Chondrocyte (in vitro differentiated cells): ENCODE results near the gene GNAI1. TPM values are rescaled to one million over a fixed set of nuclear protein-coding genes. Genes with fewer than 3 reads are reported as not detected.
A peak's percentile ranks its signal among the peaks of the same experiment; 100 is the strongest.

Experiments
- DNase-seq: peaks from one replicate; pipeline ENCODE4 v3.0.0; 2021; ENCODE audit warnings: mixed read lengths, low spot score
- H3K27ac Mint-ChIP-seq: one replicate; pipeline ENCODE4 v1.8.0; 2021; ENCODE audit warnings: mild to moderate bottlenecking, moderate library complexity, mixed read lengths; ENCODE audit not compliant: unreplicated experiment
- H3K27me3 Mint-ChIP-seq: 2 replicates; pipeline ENCODE4 v1.8.0; 2021; ENCODE audit warnings: low read depth, mixed read lengths
- H3K36me3 Mint-ChIP-seq: 2 replicates; pipeline ENCODE4 v1.8.0; 2021; ENCODE audit warnings: low read depth, mixed read lengths
- H3K4me1 Mint-ChIP-seq: 2 replicates; pipeline ENCODE4 v1.8.0; 2021; ENCODE audit warnings: low read depth, mild to moderate bottlenecking, mixed read lengths
- H3K4me3 Mint-ChIP-seq: one replicate; pipeline ENCODE4 v1.8.0; 2021; ENCODE audit warnings: mild to moderate bottlenecking, moderate library complexity, mixed read lengths; ENCODE audit not compliant: unreplicated experiment
- H3K9me3 Mint-ChIP-seq: 2 replicates; pipeline ENCODE4 v1.8.0; 2021; ENCODE audit warnings: low read depth, mixed read lengths
- CTCF ChIP-seq: fragments of 200-600 bp; sonication (generic); IDR thresholded peaks from 2 replicates; pipeline ENCODE4 v1.5.0; 2021; ENCODE audit warnings: antibody characterized with exemption, mild to moderate bottlenecking, moderate library complexity
- total RNA-seq: library from RNA; stranded (reverse); gene quantifications from 3 replicates; pipeline ENCODE4 v1.2.1, GENCODE V29; 2021

The GNAI1 gene
- total RNA-seq, 1 donor from 2014 or later: 27.4 TPM

GRCh38 chr7:80132594-80132993 is 2.0 kb upstream of the GNAI1 start:
- Mint-ChIP-seq H3K4me1 (peaks cover 20% of the 10 kb centered on the region), H3K9me3 (no peaks in the 10 kb centered on the region), H3K36me3 (no peaks in the 10 kb centered on the region), H3K27ac (no peak overlapping the region), H3K27me3 (no peaks in the 10 kb centered on the region), H3K4me3 (no peak overlapping the region)
- TF ChIP-seq CTCF: no peak
- DNase-seq: no peak

GRCh38 chr7:80133361-80134114 is 1.1 kb upstream of the GNAI1 start:
- DNase-seq: no peak
- H3K27me3 Mint-ChIP-seq: no peaks in the 10 kb centered on the region
- H3K27ac Mint-ChIP-seq: peak overlapping the region; percentile 93
- peaks cover 23% of the 10 kb centered on the region for H3K4me1 Mint-ChIP-seq
- no peaks in the 10 kb centered on the region for H3K36me3 Mint-ChIP-seq
- peak; percentile 47 for TF ChIP-seq CTCF
- no peaks in the 10 kb centered on the region for H3K9me3 Mint-ChIP-seq
- H3K4me3 Mint-ChIP-seq: peak overlapping the region; percentile 77

DNA sequence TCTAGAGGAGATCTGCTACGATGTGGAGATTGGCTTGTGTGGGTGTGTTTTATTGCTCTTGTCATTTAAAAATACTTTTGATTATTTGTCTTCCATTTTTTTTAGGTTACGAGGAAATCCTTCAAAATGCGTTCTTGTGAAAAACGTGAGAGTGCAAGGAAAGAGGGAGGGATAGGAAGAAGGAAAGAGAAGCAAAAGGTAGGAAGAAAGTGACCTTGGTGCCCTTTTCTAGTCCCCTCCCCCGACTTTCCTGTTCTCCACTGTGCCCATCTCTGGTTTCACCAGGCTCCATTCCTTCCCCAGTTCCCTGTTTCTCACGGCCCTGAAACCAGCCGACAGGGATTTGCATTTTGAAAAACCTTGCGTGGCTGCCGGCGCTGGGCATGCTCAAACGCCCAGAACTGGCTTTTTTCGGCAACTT is 506 bp upstream of the GNAI1 start:
- Mint-ChIP-seq H3K4me1 (peaks cover 29% of the 10 kb centered on the region), H3K27ac (peak overlapping the region; percentile 93), H3K9me3 (no peaks in the 10 kb centered on the region), H3K36me3 (no peaks in the 10 kb centered on the region), H3K4me3 (peak overlapping the region; percentile 77), H3K27me3 (no peaks in the 10 kb centered on the region)
- no peak for DNase-seq
- TF ChIP-seq CTCF: no peak

DNA sequence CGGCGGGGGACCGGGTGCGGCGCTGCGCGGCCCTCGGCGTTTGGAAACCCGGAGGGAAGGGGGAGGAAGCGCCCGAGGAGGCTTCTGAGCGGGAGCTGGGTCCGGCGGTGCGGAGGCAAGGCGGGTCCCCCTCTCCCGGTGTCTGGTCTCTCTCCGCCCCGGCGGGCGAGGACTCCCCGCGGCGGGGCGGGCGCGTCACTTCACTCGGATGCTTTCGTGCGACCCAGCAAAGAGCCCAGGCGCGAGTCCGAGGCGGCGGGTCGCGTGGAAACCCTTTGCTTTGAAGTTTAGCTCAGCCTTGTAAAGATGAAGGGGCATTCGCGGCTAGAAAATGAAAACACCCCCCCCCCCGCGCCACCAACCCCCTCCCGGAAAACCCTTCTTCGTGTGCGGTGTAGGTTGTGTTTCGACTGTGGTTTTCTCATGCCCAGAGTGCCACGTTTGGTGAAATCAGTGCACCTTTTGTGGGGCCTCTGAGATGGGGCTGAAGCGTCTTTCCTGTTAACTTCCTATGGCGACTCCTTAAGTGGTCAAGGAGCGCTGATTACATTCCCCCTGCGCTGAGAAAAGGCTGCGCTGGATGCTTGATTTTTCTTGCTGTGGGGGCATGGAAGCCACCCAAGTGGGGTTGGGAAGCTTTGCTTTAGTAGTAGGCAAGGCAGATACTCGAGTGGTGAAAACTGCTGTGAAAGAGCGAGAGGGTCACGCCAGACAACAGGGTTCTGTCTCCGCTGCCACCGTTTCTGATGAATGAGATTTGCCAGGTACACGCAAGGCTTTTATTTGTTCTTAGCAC is 876 bp downstream of the GNAI1 start:
- H3K36me3 Mint-ChIP-seq: no peaks in the 10 kb centered on the region
- no peak for TF ChIP-seq CTCF
- H3K27me3 Mint-ChIP-seq: no peaks in the 10 kb centered on the region
- peak overlapping the region; percentile 95 for H3K27ac Mint-ChIP-seq
- peak overlapping the region; percentile 91 for H3K4me3 Mint-ChIP-seq
- peaks cover 35% of the 10 kb centered on the region for H3K4me1 Mint-ChIP-seq
- DNase-seq: no peak
- H3K9me3 Mint-ChIP-seq: no peaks in the 10 kb centered on the region

DNA sequence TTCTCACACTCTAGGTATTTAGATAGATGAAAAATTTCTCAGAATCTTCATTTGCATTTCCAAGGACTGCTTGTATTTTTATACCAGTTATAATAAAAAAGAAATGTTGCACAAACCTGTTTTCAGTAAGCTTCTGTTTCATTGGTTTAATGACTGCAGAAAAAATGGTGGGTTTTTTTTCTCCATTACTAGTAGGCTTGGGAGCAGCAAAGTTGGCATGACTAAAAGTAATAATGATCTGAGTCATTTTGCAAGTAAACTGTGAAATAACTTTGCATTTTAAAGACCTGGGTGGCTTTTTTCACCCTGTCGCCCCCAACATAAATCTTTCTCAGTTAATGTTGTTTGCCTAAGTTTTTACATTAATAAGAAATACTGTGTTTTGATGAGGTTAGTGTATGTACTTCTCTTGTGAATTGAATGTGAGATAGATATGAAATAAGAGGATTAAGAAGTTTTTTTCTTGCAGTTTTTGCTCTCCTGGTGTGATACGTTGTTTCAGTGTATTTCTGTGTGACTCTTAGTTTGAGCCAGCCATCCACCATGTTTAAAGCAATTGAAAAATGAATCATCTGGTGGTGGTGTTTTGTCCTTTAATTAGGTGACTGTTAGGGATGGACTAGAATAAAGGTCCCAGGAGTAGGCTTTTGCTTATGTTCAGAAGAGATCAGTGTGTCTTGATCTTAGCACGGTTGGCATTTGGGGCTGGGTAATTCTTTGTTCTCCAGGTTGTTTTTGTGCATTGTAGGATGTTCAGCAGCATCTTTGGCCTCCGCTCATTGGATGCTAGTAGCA is 1.8 kb downstream of the GNAI1 start:
- DNase-seq: no peak
- peak overlapping the region; percentile 91 for H3K4me3 Mint-ChIP-seq
- peaks cover 35% of the 10 kb centered on the region for H3K4me1 Mint-ChIP-seq

More for the DNA sequence above, 1.8 kb downstream of the GNAI1 start:
- Mint-ChIP-seq H3K36me3 (no peaks in the 10 kb centered on the region), H3K27me3 (no peaks in the 10 kb centered on the region), H3K27ac (peak overlapping the region; percentile 95), H3K9me3 (no peaks in the 10 kb centered on the region)
- no peak for TF ChIP-seq CTCF
